Panc1 (cell line): ENCODE data around the gene RGP1.

Experiments
- CTCF ChIP-seq: fragments of 450-650 bp; IDR thresholded peaks from 2 replicates; pipeline ENCODE4 v1.5.1; 2017; ENCODE audit warnings: mild to moderate bottlenecking
- POLR2AphosphoS5 ChIP-seq: IDR thresholded peaks from 2 replicates; pipeline ENCODE4 v1.6.1; 2012; ENCODE audit warnings: mild to moderate bottlenecking, low read depth, low read length, moderate library complexity

- no peak for TF ChIP-seq CTCF
- TF ChIP-seq POLR2AphosphoS5, result no peak
Measured at GRCh38 chr9:35763803-35764202, 14.7 kb downstream of the RGP1 start.
